GM19468 (cell line): ENCODE measurements around the gene ITGA11.
A peak's percentile ranks its signal among the peaks of the same experiment; 100 is the strongest.

Experiments used
- ATAC-seq: cut with Tn5 transposase; IDR thresholded peaks from one replicate; pipeline ENCODE4 v1.9.1; 2021; ENCODE audit warnings: mild to moderate bottlenecking, moderate library complexity, moderate number of reproducible peaks; ENCODE audit not compliant: unreplicated experiment; ENCODE audit errors: extremely low read depth

ITGA11 gene

DNA sequence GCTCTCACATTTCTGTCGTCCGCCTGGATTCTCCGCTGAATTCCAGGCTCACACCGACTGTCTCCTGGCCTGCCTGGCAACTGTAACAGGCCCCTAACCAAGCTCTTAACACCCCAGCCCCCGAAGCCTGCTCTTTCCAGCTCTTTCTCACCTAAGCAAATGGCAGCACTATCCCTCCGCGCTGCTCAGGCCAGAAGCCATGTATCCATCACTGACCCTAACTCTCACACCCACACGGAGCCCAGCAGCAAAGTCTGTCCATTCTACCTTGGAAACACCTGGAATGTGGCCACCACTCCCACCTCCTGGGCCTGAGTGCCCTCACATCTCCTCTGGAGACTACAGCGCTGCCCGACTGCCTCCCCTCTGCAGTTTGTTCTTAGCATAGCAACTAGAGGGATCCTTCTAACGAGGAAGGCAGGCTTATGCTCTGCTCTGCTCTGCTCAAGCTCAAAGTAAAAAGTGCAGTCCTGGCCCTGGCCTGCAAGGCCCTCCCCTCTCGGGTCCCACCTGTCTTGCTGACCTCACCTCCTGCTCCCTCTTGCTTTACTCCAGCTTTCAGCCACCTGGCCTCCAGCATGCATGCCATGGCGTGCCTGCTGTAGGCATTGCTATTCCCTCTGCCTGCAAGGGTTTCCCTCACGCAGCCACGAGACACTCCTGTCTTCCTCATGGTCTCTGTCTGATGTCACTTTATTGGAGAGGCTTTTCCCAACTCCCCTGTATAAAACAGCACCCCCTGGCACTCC is 127.2 kb downstream of the ITGA11 start:
- ATAC-seq: no peak

DNA sequence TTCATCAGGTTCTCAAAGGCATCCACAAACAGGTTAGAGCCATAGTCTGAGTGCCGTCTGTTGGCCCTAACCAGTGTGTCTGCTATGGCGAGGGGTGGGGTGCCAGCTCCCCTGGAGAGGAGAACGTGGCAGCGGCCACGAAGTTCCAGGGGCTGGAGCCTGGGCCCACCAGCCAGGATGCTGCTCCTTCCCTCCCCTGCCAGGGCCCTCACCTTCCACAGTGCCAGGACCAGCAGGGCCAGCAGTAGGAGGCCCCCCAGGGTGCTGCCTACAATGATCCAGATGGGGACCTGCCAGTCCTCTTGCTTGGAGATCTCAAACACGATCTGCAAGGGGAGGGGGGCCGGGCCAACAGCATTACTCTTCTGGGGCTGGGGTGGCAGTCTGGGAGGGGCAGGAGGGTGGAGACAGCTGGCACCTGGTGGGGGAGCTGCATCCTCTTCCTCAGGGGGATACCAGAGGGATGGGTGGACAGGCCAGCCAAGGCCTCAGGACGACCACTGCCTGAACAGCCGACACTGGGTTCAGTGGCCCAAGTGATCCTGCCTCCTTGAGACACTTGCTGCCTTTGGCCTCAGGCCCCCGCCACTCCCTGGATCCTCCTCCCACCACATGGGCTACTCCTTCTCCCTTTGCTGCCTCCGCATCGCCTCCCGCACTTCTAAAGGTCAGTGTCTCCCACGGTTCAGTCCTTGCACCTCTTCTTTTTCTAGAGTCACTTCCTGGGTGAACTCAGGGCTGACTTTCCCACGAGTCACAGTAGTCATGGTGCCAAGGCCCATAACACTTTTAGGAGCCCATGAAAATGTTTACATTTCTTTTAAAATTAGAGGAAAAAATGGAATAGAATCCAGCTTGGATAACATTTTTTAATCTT is 128.2 kb downstream of the ITGA11 start:
- ATAC-seq: no peak

- no peak for ATAC-seq
Measured at GRCh38 chr15:68303134-68303533, 128.8 kb downstream of the ITGA11 start.

- ATAC-seq: no peak
Measured at GRCh38 chr15:68302729-68303128, 129.2 kb downstream of the ITGA11 start.

- no peak for ATAC-seq
Measured at GRCh38 chr15:68301301-68301700, 130.7 kb downstream of the ITGA11 start.

DNA sequence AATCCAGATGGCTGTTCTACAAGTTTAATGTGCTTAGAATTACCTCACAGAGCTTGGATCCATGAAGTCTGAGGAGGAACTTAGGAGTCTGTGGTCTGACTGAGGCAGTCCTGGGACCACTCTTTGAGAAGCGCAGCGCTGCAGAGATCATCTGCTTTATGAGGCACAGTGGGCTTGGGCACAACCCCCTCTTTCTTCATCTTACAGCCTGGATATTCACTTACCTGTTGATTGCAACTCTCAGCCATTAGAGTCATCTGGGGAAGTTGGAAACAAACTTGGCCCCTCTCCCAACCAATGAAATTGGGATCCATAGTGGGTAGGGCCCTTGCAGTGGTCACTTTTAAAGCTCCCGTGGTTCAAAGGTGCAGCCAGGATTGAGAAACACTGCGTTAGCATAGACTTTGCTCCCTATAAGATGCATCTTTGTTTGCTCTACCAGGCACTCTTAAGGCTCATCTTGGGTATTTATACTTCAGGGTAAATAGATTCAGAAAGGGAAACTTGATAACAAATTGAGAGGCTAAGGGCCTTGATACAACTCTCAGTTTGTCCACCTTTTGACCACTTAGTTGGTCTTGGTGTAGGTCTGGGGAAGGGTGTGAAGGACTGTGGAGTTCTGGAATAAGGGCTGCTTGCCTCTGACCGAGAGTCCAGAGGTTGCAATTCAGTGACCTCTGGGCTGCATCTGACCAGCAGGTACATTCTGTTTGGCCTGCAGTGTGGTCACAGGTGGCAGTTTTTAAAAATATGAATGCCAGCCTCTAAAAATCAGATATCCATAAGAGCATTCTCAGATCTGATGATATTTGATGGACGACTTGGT is 131.6 kb downstream of the ITGA11 start:
- ATAC-seq: no peak

- ATAC-seq: no peak
Measured at GRCh38 chr15:68299436-68299835, 132.5 kb downstream of the ITGA11 start.

DNA sequence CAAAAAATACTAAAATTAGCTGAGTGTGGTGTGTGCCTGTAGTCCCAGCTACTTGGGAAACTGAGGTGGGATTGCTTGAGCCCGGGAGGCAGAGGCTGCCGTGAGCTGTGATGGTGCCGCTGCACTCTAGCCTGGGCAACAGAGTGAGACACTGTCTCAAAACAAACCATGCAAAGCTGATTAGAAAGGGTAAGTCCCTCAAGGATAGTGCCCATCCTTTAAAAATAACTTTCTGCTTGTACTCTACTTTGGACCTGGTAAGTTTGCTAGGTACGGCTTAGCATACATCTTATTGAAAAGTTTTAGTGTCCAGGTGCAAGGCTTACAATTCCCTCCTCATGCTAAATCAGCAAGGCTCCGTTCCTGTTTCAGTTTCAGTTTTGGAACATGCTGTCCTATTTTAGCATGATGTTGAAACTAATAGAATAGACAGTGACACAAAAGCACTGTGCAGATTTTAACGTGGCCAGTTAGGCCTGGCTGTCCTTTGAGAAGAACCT is 133.0 kb downstream of the ITGA11 start:
- peak; percentile 75 for ATAC-seq

DNA sequence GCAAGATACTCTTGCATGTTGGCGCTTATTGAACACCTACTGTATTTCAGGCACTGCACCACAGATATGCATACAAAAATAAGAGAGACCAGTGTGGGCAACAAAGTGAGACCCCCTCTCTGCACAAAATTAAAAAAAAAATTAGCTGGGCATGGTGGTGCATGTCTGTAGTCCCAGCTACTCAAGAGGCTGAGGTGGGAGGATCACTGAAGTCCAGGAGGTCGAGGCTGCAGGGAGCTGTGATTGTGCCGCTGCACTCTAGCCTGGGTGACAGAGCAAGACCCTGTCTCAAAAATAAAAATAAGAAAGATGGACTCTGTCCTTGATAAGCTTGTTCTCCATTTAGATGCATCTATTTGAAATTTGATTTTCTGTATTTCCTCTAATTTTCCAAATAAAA is 133.6 kb downstream of the ITGA11 start:
- no peak for ATAC-seq

DNA sequence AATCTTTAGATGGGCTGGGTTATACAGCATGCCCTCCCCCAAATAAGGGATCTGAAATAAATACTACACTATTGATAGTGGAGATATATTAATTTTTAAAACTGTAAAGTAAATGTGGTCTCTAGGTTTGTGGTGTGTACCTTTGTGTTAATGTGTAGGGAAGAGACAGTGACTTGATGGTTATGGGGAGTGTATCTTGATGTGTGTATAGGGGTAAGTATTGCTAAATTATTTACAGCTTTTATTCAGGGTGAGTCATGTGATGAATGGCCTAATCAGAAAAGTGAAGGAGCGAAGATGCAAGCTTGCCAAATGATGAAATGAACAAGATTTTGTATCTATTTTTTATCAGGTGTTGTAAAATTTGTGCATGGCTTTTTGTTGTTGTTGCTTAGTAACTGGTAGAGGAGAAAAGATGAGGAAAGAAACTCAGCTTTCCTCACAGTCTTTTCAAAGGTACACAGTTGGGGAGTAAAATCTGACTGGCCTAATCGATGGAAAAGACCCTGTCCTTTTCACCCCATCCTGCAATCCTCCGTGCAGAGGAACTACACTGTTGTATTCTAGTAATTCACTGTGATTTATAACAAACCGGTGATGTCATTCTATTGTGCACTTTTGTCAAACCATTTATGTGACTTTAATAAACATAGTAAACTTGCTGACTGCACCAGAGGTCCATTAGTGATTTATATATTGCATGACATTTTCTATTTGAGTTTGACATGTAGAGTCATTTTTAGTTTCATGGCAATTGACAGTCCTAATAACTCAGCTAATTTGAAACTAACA is 136.8 kb downstream of the ITGA11 start:
- no peak for ATAC-seq

GRCh38 chr15:68292967-68293366 is 139.0 kb downstream of the ITGA11 start:
- no peak for ATAC-seq

GRCh38 chr15:68292157-68292781 is 139.7 kb downstream of the ITGA11 start:
- no peak for ATAC-seq

GRCh38 chr15:68290715-68291114 is 141.2 kb downstream of the ITGA11 start:
- no peak for ATAC-seq

DNA sequence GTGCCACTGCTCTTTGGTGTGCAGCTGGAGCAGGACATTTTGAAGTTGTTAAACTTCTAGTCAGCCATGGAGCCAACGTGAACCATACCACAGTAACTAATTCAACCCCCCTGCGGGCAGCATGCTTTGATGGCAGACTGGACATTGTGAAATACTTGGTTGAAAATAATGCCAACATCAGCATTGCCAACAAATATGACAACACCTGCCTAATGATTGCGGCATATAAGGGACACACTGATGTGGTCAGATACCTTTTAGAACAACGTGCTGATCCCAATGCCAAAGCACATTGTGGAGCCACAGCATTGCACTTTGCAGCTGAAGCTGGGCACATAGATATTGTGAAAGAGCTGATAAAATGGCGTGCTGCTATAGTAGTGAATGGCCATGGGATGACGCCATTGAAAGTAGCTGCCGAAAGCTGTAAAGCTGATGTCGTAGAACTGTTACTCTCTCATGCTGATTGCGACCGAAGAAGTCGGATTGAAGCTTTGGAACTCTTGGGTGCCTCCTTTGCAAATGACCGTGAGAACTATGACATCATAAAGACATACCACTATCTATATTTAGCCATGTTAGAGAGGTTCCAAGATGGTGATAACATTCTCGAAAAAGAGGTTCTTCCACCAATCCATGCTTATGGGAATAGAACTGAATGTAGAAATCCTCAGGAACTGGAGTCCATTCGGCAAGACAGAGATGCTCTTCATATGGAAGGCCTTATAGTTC is 142.2 kb downstream of the ITGA11 start:
- ATAC-seq: no peak

DNA sequence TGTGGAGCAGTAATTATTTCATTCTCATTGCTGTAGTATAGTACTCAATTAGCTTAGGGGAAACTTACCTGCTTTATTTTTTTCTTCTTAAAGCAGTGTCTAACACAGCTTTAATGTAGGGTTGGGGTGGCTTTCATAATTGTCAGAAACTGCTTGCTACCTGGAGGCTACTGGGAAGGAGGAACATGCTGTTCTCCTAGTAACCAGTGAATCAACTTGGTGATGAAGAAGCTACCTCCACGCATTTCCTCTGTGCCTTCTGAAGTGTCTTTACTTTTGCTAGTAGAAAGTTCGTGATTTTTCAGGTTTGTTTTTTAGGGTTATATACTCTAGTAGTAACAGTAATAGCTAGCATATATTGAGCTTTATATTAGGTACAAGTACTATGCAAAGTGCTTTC is 142.9 kb downstream of the ITGA11 start:
- ATAC-seq: no peak

DNA sequence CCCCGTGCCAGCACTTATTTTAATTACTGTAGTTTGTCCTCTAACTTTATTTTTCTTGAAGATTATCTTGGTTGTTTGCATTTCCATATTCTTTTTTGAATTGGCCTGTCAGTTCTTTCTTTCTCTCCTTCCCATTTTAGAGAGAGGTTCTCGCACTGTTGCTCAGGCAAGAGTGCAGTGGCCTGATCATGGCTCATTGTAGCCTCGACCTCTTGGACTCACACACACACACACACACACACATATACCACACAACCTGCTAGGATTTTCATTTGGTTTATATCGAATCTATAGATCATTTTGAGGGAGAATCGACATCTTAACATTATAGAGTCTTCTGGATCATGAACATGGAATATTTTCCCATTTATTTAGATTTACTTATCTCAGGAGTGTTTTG is 145.7 kb downstream of the ITGA11 start:
- ATAC-seq: no peak

- no peak for ATAC-seq
Measured at GRCh38 chr15:68285259-68285980, 146.5 kb downstream of the ITGA11 start.
